HCT116 (cell line): ENCODE results near the gene CHST8.

Source experiments
- CEBPB ChIP-seq: IDR thresholded peaks from 2 replicates; pipeline ENCODE4 v1.6.1; 2012; ENCODE audit warnings: low read depth
- CTCF ChIP-seq, 3 experiments: fragments of 200-600 bp in 1 of 3; sonication (generic) in 1 of 3; IDR thresholded peaks in 2 of 3; conservative IDR thresholded peaks in 1 of 3; 2 replicates each; pipeline ENCODE4 v1.5.1; 2012 to 2017; ENCODE audit warnings: low read depth in 2 of 3, low read length in 2 of 3, antibody characterized with exemption in 1 of 3, borderline replicate concordance in 1 of 3, control low read depth in 1 of 3, mild to moderate bottlenecking in 1 of 3, mixed read lengths in 1 of 3, mixed run types in 1 of 3, moderate library complexity in 1 of 3; ENCODE audit not compliant: insufficient read depth in 1 of 3
- EGR1 ChIP-seq: IDR thresholded peaks from 2 replicates; pipeline ENCODE4 v1.6.1; 2012; ENCODE audit warnings: low read depth
- ELF1 ChIP-seq: IDR thresholded peaks from 2 replicates; pipeline ENCODE4 v1.6.1; 2012; ENCODE audit warnings: low read depth, borderline replicate concordance
- EZH2 ChIP-seq: fragments of 200-600 bp; sonication (generic); IDR thresholded peaks from 2 replicates; pipeline ENCODE4 v1.6.1; 2017; ENCODE audit warnings: antibody characterized with exemption, mixed run types
- EZH2phosphoT487 ChIP-seq: fragments of 200-600 bp; IDR thresholded peaks from 2 replicates; pipeline ENCODE4 v1.6.1; 2018; ENCODE audit warnings: antibody characterized with exemption, borderline replicate concordance
- POLR2A ChIP-seq: IDR thresholded peaks from 2 replicates; pipeline ENCODE4 v1.7.0; 2011; ENCODE audit warnings: borderline replicate concordance; ENCODE audit not compliant: insufficient read depth, insufficient read length; ENCODE audit errors: extremely low read depth
- POLR2AphosphoS5 ChIP-seq: IDR thresholded peaks from 2 replicates; pipeline ENCODE4 v1.6.1; 2011; ENCODE audit warnings: mild to moderate bottlenecking, low read depth, low read length, moderate library complexity
- REST ChIP-seq: IDR thresholded peaks from 2 replicates; pipeline ENCODE4 v1.6.1; 2012; ENCODE audit warnings: low read depth
- SIN3A ChIP-seq: IDR thresholded peaks from 2 replicates; pipeline ENCODE4 v1.6.1; 2012; ENCODE audit warnings: low read depth
- YY1 ChIP-seq: IDR thresholded peaks from 2 replicates; pipeline ENCODE4 v1.6.1; 2011; ENCODE audit warnings: low read length, low read depth, moderate library complexity, mild to moderate bottlenecking; ENCODE audit not compliant: insufficient replicate concordance; ENCODE audit errors: extremely low read depth
- ZFX ChIP-seq: fragments of 450-650 bp; IDR thresholded peaks from 2 replicates; pipeline ENCODE4 v1.6.1; 2017

GRCh38 chr19:33740811-33741396, 119.2 kb downstream of the CHST8 start:
- TF ChIP-seq CTCF (IDR thresholded peaks at IDR 0.05 in 2 of 3, conservative IDR thresholded peaks at IDR 0.05 in 1 of 3; ENCODE audit: borderline replicate concordance in 1 of 3, insufficient read depth in 1 of 3, low read depth in 2 of 3, low read length in 2 of 3) (no peak), REST (peak; percentile 90), YY1 (no peak), EGR1 (no peak), POLR2A (no peak), EZH2phosphoT487 (no peak), SIN3A (no peak), POLR2AphosphoS5 (no peak), CEBPB (no peak), EZH2 (no peak), ELF1 (no peak), ZFX (no peak)
